SK-N-MC (cell line): ENCODE measurements around the gene FAHD2A.

Experiments used
- DNase-seq: peaks from one replicate; pipeline ENCODE4 v3.0.0-alpha.2; 2011; ENCODE audit warnings: low read depth, low spot score
- H3K27ac ChIP-seq: fragments of 200-600 bp; sonication (generic); 2 replicates; pipeline ENCODE4 v1.5.1; 2016; ENCODE audit warnings: mixed run types
- H3K36me3 ChIP-seq: fragments of 200-600 bp; sonication (generic); 2 replicates; pipeline ENCODE4 v1.6.1; 2017; ENCODE audit warnings: antibody characterized with exemption, low read length, mixed read lengths; ENCODE audit not compliant: insufficient read depth
- H3K4me3 ChIP-seq: fragments of 200-600 bp; sonication (generic); 2 replicates; pipeline ENCODE4 v1.5.1; 2016
- H3K9ac ChIP-seq: fragments of 200-600 bp; sonication (generic); 2 replicates; pipeline ENCODE4 v1.8.0; 2017; ENCODE audit warnings: mixed run types, mixed read lengths; ENCODE audit not compliant: insufficient read length
- H3K9me3 ChIP-seq: fragments of 200-600 bp; sonication (generic); 2 replicates; pipeline ENCODE4 v1.6.1; 2017; ENCODE audit warnings: low read depth, mild to moderate bottlenecking, antibody characterized with exemption, low read length, moderate library complexity, mixed read lengths
- EZH2 ChIP-seq: fragments of 200-600 bp; sonication (generic); IDR thresholded peaks from one replicate; pipeline ENCODE4 v1.6.1; 2017; ENCODE audit warnings: antibody characterized with exemption
- FOXP2 ChIP-seq: optimal IDR thresholded peaks from 2 replicates; pipeline ENCODE3; 2011; ENCODE audit warnings: mild to moderate bottlenecking, moderate library complexity; ENCODE audit not compliant: insufficient read depth; ENCODE audit errors: extremely low read length, control extremely low read depth
- POLR2AphosphoS5 ChIP-seq: IDR thresholded peaks from 2 replicates; pipeline ENCODE4 v1.6.1; 2012; ENCODE audit warnings: mild to moderate bottlenecking, low read depth, low read length, borderline replicate concordance

Gene FAHD2A

DNA sequence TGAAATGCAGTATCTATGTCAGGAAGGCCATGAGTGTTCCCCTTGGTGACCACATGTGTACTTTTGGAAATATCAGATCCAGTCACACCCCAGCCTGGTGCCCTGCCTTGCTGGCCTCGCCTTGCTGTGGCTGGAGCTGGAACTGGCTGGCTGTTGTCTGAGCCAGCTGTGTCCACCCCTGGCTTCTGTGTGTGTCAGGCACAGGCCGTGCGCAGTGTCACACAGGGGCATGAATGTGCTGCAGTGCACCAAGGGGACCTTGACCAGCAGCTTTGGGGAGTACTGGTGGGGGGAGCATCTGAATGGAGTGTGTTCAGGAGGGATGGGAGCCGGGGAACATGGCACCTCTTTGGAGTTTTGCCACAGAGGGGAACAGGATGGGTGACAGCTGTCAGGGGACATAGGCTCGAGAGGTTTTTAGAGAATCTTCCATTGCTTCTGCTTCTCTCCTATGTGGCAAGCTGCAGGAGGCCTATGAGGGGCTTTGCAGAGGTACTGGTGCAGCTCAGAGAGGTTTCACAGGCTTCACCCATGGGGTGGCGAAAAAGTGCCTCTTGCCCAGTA lies 44.7 kb upstream of the FAHD2A start:
- Histone ChIP-seq H3K27ac (no peak overlapping the region), H3K9ac (no peak overlapping the region), H3K9me3 (no peaks in the 10 kb centered on the region), H3K4me3 (no peak overlapping the region), H3K36me3 (no peaks in the 10 kb centered on the region)
- no peak for TF ChIP-seq POLR2AphosphoS5
- TF ChIP-seq FOXP2 = no peak
- no peak for TF ChIP-seq EZH2
- no peak for DNase-seq

DNA sequence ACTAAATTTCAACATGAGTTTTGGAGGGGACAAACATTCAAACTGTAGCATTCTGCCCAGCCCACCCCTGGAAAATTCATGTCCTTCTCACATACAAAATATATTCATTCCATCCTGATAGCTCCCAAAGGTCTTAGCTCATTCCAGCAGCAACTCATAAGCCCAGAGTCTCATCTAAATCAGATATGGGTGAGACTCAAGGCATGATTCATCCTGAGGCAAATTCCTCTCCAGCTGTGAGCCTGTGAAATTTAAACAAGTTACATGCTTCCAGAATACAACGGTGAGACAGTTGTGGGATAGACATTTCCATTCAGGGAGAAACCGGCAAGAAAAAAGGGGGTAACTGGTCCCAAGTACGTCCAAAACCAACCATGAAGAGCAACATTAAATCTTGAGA lies 43.5 kb upstream of the FAHD2A start:
- Histone ChIP-seq H3K4me3 (no peak overlapping the region), H3K9ac (no peak overlapping the region), H3K36me3 (no peaks in the 10 kb centered on the region), H3K9me3 (no peaks in the 10 kb centered on the region), H3K27ac (no peak overlapping the region)
- no peak for DNase-seq
- TF ChIP-seq EZH2 = no peak
- no peak for TF ChIP-seq FOXP2
- no peak for TF ChIP-seq POLR2AphosphoS5

- Histone ChIP-seq H3K9ac (no peak overlapping the region), H3K36me3 (no peaks in the 10 kb centered on the region), H3K27ac (no peak overlapping the region), H3K4me3 (no peak overlapping the region), H3K9me3 (no peaks in the 10 kb centered on the region)
- no peak for DNase-seq
- no peak for TF ChIP-seq FOXP2
- no peak for TF ChIP-seq POLR2AphosphoS5
- no peak for TF ChIP-seq EZH2
Measured at GRCh38 chr2:95359501-95359930, 43.0 kb upstream of the FAHD2A start.

GRCh38 chr2:95361216-95361980 lies 41.1 kb upstream of the FAHD2A start:
- DNase-seq = no peak
- H3K4me3 ChIP-seq = no peak overlapping the region
- TF ChIP-seq FOXP2 (no peak), POLR2AphosphoS5 (no peak), EZH2 (no peak)

DNA sequence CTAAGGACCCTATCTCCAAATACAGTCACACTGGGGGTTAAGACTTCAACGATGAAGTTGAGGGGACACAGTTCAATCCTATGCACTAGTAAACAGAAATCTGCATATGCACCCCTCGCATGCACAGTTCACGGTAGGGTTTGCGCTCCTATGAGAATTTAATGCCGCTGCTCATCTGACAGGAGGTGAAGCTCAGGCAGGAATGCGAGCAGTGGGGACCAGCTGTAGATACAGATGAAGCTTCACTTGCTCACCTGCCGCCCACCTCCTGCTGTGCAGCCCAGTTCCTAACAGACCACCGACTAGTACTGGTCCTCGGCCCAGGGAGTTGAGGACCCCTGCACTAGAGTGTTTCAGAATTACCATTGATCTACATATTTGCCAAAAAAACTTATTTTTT lies 40.0 kb upstream of the FAHD2A start:
- TF ChIP-seq POLR2AphosphoS5 (no peak), EZH2 (no peak), FOXP2 (no peak)
- Histone ChIP-seq H3K36me3 (no peaks in the 10 kb centered on the region), H3K9me3 (no peaks in the 10 kb centered on the region), H3K27ac (no peak overlapping the region), H3K9ac (no peak overlapping the region), H3K4me3 (no peak overlapping the region)
- no peak for DNase-seq

More at GRCh38 chr2:95361216-95361980, 41.1 kb upstream of the FAHD2A start:
- Histone ChIP-seq H3K27ac (no peak overlapping the region), H3K9ac (no peak overlapping the region), H3K9me3 (no peaks in the 10 kb centered on the region), H3K36me3 (no peaks in the 10 kb centered on the region)

GRCh38 chr2:95366514-95366913 lies 36.0 kb upstream of the FAHD2A start:
- TF ChIP-seq POLR2AphosphoS5 = no peak
- no peak for TF ChIP-seq EZH2
- no peak for TF ChIP-seq FOXP2
- no peak overlapping the region for H3K9ac ChIP-seq

DNA sequence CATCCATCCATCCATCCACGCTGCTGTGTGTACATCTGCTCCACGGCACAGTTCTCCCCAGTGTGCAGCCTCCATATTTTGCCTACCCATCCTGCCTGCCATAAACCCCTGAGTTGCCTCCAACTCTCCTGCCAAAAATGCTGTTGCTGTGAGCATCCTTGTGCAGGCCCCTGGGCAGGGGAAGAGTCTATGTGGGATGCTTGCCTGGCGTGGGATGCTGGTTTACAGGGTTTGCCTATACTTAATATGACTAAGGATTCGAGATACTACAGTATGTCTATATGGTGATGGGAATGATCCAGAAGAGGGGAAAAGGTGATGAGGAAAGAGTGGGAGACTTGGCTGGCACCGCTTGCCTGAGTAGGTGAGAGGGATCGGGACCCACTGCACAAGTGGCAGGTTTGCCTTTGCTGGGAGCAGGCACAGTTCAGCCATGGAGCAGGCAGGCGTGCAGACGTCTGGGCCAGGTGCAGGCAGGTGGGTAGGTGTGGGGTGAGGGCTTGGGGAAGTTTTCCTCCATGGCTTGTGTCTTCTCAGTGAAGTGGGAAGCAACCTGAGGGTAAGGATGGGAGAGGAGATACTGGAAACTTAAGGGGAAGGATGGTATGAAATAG lies 30.2 kb upstream of the FAHD2A start:
- H3K9ac ChIP-seq = no peak overlapping the region
- no peak for DNase-seq
- no peak for TF ChIP-seq FOXP2
- TF ChIP-seq EZH2 = no peak
- no peak for TF ChIP-seq POLR2AphosphoS5
- H3K4me3 ChIP-seq = no peak overlapping the region
- H3K9me3 ChIP-seq = no peaks in the 10 kb centered on the region
- H3K27ac ChIP-seq = no peak overlapping the region
- no peaks in the 10 kb centered on the region for H3K36me3 ChIP-seq

More at GRCh38 chr2:95366514-95366913, 36.0 kb upstream of the FAHD2A start:
- Histone ChIP-seq H3K4me3 (no peak overlapping the region), H3K27ac (no peak overlapping the region), H3K36me3 (no peaks in the 10 kb centered on the region), H3K9me3 (no peaks in the 10 kb centered on the region)
- no peak for DNase-seq

GRCh38 chr2:95372845-95373244 lies 29.7 kb upstream of the FAHD2A start:
- Histone ChIP-seq H3K9me3 (no peaks in the 10 kb centered on the region), H3K9ac (no peak overlapping the region), H3K27ac (no peak overlapping the region), H3K36me3 (no peaks in the 10 kb centered on the region), H3K4me3 (no peak overlapping the region)
- no peak for DNase-seq
- TF ChIP-seq POLR2AphosphoS5 (no peak), FOXP2 (no peak), EZH2 (no peak)
